ENCODE measurements around the gene INPP4B. TPM values are rescaled to one million over a fixed set of nuclear protein-coding genes. Genes with fewer than 3 reads are reported as not detected.

Gene INPP4B
- total RNA-seq, 2 donors from 2014 or later: 8.2 to 16.6 TPM

DNA sequence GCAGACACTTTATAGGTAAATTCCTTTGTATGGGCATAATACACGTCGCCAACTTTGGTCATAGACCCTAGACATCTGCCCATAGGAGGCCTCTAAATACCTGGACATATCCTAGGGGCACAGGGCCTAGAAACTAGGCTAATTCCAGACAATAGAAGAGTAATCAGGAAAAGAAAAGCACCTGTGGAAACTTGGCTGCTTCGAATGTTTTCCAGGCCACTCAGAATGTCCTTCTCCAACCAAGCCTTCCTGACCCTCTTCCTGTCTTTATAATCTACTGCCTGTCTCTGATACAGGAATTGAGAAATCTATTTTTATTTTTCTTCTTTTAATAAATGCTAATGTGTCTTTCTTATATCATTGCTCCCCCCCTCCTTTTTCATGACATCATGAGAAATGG is 716.6 kb downstream of the INPP4B start:
- H3K36me3 ChIP-seq (replicated peaks in 1 of 2; ENCODE audit: insufficient read depth in 1 of 2, low read depth in 2 of 2): no peaks in the 10 kb centered on the region
- TF ChIP-seq POLR2A (IDR thresholded peaks at IDR 0.05): no peak
- TF ChIP-seq, protein P1, sequence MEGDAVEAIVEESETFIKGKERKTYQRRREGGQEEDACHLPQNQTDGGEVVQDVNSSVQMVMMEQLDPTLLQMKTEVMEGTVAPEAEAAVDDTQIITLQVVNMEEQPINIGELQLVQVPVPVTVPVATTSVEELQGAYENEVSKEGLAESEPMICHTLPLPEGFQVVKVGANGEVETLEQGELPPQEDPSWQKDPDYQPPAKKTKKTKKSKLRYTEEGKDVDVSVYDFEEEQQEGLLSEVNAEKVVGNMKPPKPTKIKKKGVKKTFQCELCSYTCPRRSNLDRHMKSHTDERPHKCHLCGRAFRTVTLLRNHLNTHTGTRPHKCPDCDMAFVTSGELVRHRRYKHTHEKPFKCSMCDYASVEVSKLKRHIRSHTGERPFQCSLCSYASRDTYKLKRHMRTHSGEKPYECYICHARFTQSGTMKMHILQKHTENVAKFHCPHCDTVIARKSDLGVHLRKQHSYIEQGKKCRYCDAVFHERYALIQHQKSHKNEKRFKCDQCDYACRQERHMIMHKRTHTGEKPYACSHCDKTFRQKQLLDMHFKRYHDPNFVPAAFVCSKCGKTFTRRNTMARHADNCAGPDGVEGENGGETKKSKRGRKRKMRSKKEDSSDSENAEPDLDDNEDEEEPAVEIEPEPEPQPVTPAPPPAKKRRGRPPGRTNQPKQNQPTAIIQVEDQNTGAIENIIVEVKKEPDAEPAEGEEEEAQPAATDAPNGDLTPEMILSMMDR (IDR thresholded peaks at IDR 0.05): no peak
- H3K27me3 ChIP-seq: no peaks in the 10 kb centered on the region
- no peaks in the 10 kb centered on the region for H3K9me3 ChIP-seq
- ATAC-seq (no peak), DNase-seq (no peak)
- 80 to 84% methylated on average over 3 of the region's 3 CpGs for WGBS, 2 donors
- H3K27ac ChIP-seq: no peak overlapping the region
- intact Hi-C loops (cut with DNase I): loop anchor here (5.0 kb wide), 1 partner anchor 718 kb away; the partner anchor contains the start of gene INPP4B
- H3K4me3 ChIP-seq: no peak overlapping the region
- H3K4me1 ChIP-seq: peaks cover 20% of the 10 kb centered on the region

- ATAC-seq (no peak), DNase-seq (peak in 2 of 4 donors; percentile 2 to 11)
- H3K4me1 ChIP-seq: peaks cover 20% of the 10 kb centered on the region
- H3K4me3 ChIP-seq: no peak overlapping the region
- H3K27ac ChIP-seq: no peak overlapping the region
- intact Hi-C loops (cut with DNase I): loop anchor here (5.0 kb wide), 1 partner anchor 719 kb away; the partner anchor contains the start of gene INPP4B
- TF ChIP-seq POLR2A (IDR thresholded peaks at IDR 0.05): no peak
- TF ChIP-seq, protein P1 (IDR thresholded peaks at IDR 0.05): no peak
- H3K36me3 ChIP-seq (replicated peaks in 1 of 2; ENCODE audit: insufficient read depth in 1 of 2, low read depth in 2 of 2): no peaks in the 10 kb centered on the region
- no peaks in the 10 kb centered on the region for H3K9me3 ChIP-seq
- 58 to 90% methylated on average over 3 of the region's 3 CpGs for WGBS, 2 donors
- H3K27me3 ChIP-seq: no peaks in the 10 kb centered on the region
These were observed 717.6 kb downstream of the INPP4B start for GRCh38 chr4:142128529-142128928.

DNA sequence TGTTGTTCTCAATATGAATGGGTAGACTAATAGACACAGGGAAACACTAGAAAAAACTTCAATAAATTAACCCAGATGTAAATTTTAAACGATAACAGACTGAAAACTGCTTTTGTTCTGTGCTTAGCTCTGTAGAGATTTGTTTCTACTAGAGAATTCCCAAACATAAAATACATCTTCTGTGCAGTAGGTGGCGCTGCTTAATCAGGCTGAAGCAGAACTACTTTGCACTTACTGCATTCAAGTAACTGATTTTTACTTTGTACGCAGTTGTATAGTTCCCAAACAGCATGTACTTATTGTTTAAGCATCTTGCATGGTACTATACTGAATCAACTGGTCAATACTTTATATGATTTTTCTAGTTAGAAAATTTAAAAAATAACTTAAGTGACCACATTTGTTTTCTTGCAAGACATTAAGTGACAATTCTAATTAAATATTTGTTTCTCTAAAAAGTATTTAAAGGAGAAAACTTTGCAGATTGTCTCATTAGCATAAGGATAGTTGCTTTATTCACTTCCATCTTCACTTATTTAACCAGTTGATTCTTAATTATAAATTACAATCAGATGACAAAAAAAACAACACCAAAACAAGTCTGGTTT is 719.1 kb downstream of the INPP4B start:
- ATAC-seq (peak; percentile 70), DNase-seq (peak; percentile 64 to 71 (median 67))
- WGBS, 2 donors: 5% methylated on average over 3 of the region's 3 CpGs
- Histone ChIP-seq H3K4me1 (peaks cover 20% of the 10 kb centered on the region), H3K27me3 (no peaks in the 10 kb centered on the region), H3K4me3 (no peak overlapping the region), H3K36me3 (replicated peaks in 1 of 2; ENCODE audit: insufficient read depth in 1 of 2, low read depth in 2 of 2) (no peaks in the 10 kb centered on the region), H3K27ac (no peak overlapping the region), H3K9me3 (no peaks in the 10 kb centered on the region)
- TF ChIP-seq, protein P1 (IDR thresholded peaks at IDR 0.05): peak; percentile 41 to 89 (median 77)
- no peak for TF ChIP-seq POLR2A (IDR thresholded peaks at IDR 0.05)
- intact Hi-C loops (cut with DNase I): loop anchor here (5.0 kb wide), 1 partner anchor 720 kb away; the partner anchor contains the start of gene INPP4B

DNA sequence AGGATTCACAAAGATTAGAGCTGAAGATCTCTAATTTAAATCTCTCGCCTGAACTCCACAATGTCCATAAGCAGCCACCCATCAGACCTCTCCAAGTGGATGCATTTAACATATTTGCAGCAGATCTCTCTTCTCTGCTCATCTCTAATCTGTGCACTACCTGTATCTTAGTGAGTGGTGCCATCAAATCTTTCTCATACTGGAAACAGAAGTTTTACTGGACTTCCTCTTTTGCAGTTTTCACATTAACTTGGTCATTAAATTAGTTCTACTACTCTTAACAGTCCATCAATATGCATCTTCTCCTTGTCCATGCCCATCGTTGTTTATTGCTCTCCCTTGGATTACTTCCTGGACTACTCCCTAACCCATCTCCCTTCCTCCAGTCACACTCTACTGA is 721.2 kb downstream of the INPP4B start:
- no peak for ATAC-seq
- H3K27me3 ChIP-seq: no peaks in the 10 kb centered on the region
- no peaks in the 10 kb centered on the region for H3K9me3 ChIP-seq
- H3K27ac ChIP-seq: no peak overlapping the region
- peaks cover 6% of the 10 kb centered on the region for H3K4me1 ChIP-seq
- no peak overlapping the region for H3K4me3 ChIP-seq
- no peak for DNase-seq
- 60 to 64% methylated on average over 2 of the region's 2 CpGs for WGBS, 2 donors
- intact Hi-C loops (cut with DNase I): loop anchor here (5.0 kb wide), 1 partner anchor 722 kb away; the partner anchor contains the start of gene INPP4B
- no peaks in the 10 kb centered on the region for H3K36me3 ChIP-seq (replicated peaks in 1 of 2; ENCODE audit: insufficient read depth in 1 of 2, low read depth in 2 of 2)
- no peak for TF ChIP-seq POLR2A (IDR thresholded peaks at IDR 0.05)
- TF ChIP-seq, protein P1 (IDR thresholded peaks at IDR 0.05): no peak

Data from body of pancreas (tissue), 4 donors.